Heart right ventricle (tissue), 16 donors: ENCODE data around the gene TTC16. TPM values are rescaled to one million over a fixed set of nuclear protein-coding genes. Genes with fewer than 3 reads are reported as not detected.

ENCODE experiments used
- ATAC-seq, 8 donors: fragments of 200-7000 bp; cut with Tn5 transposase; one replicate each; pipeline ENCODE4 v1.9.1; 2020; ENCODE audit warnings: mild to moderate bottlenecking in 8 of 8, moderate library complexity in 8 of 8, moderate number of reproducible peaks in 1 of 8
- DNase-seq, 2 donors: peaks; one replicate each; pipeline ENCODE4 v3.0.0-alpha.2; 2020
- H3K27ac ChIP-seq, 10 donors: fragments of 200-600 bp; sonication (generic) in 2 of 10; one replicate each; pipeline versions ENCODE4 v1.5.0 to v1.8.0; 2020 to 2022; ENCODE audit warnings: mild to moderate bottlenecking in 3 of 10
- H3K27me3 ChIP-seq, 7 donors: fragments of 200-600 bp; one replicate each; pipeline ENCODE4 v1.8.0; 2021 to 2022; ENCODE audit warnings: mild to moderate bottlenecking in 2 of 7
- H3K36me3 ChIP-seq, 9 donors: fragments of 200-600 bp; sonication (generic) in 1 of 9; one replicate each; pipeline versions ENCODE4 v1.5.0 to v1.8.0; 2020 to 2022; ENCODE audit warnings: mild to moderate bottlenecking in 2 of 9
- H3K4me1 ChIP-seq, 9 donors: fragments of 200-600 bp; sonication (generic) in 1 of 9; one replicate each; pipeline versions ENCODE4 v1.5.0 to v1.8.0; 2020 to 2022; ENCODE audit warnings: mild to moderate bottlenecking in 4 of 9
- H3K4me3 ChIP-seq, 10 donors: fragments of 200-600 bp; sonication (generic) in 2 of 10; one replicate each; pipeline versions ENCODE4 v1.5.0 to v1.8.0; 2020 to 2022; ENCODE audit warnings: mild to moderate bottlenecking in 7 of 10, moderate library complexity in 2 of 10
- H3K9me3 ChIP-seq, 11 donors: fragments of 200-600 bp in 10 of 11; sonication (generic) in 2 of 11; one replicate each; pipeline versions ENCODE4 v1.5.0 to v1.8.0; 2013 to 2022; ENCODE audit warnings: mild to moderate bottlenecking in 2 of 11, control low read depth in 1 of 11, moderate library complexity in 1 of 11
- WGBS, 2 donors: extraction: QIAGEN DNeasy Blood & Tissue Kit; methylation state at CpG; one replicate each; pipeline ENCODE4 v1.1.7; 2013; ENCODE audit warnings: inconsistent platforms in 1 of 2; 5-methylcytosine and 5-hydroxymethylcytosine counted together
- intact Hi-C, 10 donors: fragments of 100-400 bp; cut with DNase I; formaldehyde crosslinking; loops; one replicate each; pipeline versions ENCODE4 v1.11.1 to v1.14.2; 2022
- polyA plus RNA-seq, 2 donors: library from polyadenylated mRNA; stranded (reverse); fragments of 200-250 nt; gene quantifications; one replicate each; pipeline ENCODE4 v1.2.3, GENCODE V29; 2013
- total RNA-seq, 10 donors: library from RNA; stranded (reverse); fragmentation: NEBNext Ultra II Directional in 3 of 10; extraction: Animal tissue kit (Norgen Biotek cat#: 25700) in 3 of 10; gene quantifications; one replicate each; pipeline versions ENCODE4 v1.2.1 to v1.2.4, GENCODE V29; 2021 to 2023
- TF ChIP-seq, protein P1 (sequence below), 9 donors: fragments of 200-600 bp; sonication (generic) in 2 of 9; IDR thresholded peaks; one replicate each; pipeline versions ENCODE4 v1.5.0 to v1.8.0; 2021 to 2022; ENCODE audit warnings: antibody characterized with exemption in 9 of 9, mild to moderate bottlenecking in 5 of 9, moderate library complexity in 1 of 9
- donor health status: Arrhythmogenic right ventricular cardiomyopathy.
- donor health status: ischemic (EF 13 %, LVEDD 7.1; RV severe dilation, severe dysfunction).
- donor health status: healthy with polysubstance abuse.
- donor health status: DM: no; HTN: yes; CAD: no.
- donor health status: DM: no; HTN: no; CAD: no.
- donor health status: ischemic (EF 25% LVEDD 6.9; RV normal size, moderate dysfunction).
- donor health status: ischemic (EF 25% LVEDD 5.7; RV mildly dilated, moderate dysfunction).
- donor health status: healthy.
- donor health status: DM: yes; HTN: yes; CAD: no.
- donor health status: Ischemic cardiomyopathy.
- donor health status: ischemic (EF 35%, LVEDD 5.7; RV mildly dilated, moderate dysfunction).
- donor health status: nonischemic (EF 11% LVEDD 7.7; RV severe dilation, severe dysfunction).
- donor health status: DM: yes; HTN: yes; CAD: no.
- donor health status: PGD.
- donor health status: ischemic (EF 29% LVEDD 5.4; RV normal size, mild dysfunction).
- donor health status: nonischemic (EF 23%, LVEDD 6.1; RV moderate dilation, normal function).

TTC16 gene
- total and polyA plus RNA-seq, 12 donors, result 0.04 to 1.4 (median 0.32) TPM; not detected in 1

GRCh38 chr9:127773981-127774380, 58.1 kb downstream of the TTC16 start:
- no peak overlapping the region for H3K4me3 ChIP-seq
- DNase-seq (no peak), ATAC-seq (no peak)
- 92 to 93% methylated on average over 10 of the region's 10 CpGs for WGBS, 2 donors
- intact Hi-C loops, result no loop called here
- TF ChIP-seq, protein P1, sequence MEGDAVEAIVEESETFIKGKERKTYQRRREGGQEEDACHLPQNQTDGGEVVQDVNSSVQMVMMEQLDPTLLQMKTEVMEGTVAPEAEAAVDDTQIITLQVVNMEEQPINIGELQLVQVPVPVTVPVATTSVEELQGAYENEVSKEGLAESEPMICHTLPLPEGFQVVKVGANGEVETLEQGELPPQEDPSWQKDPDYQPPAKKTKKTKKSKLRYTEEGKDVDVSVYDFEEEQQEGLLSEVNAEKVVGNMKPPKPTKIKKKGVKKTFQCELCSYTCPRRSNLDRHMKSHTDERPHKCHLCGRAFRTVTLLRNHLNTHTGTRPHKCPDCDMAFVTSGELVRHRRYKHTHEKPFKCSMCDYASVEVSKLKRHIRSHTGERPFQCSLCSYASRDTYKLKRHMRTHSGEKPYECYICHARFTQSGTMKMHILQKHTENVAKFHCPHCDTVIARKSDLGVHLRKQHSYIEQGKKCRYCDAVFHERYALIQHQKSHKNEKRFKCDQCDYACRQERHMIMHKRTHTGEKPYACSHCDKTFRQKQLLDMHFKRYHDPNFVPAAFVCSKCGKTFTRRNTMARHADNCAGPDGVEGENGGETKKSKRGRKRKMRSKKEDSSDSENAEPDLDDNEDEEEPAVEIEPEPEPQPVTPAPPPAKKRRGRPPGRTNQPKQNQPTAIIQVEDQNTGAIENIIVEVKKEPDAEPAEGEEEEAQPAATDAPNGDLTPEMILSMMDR (IDR thresholded peaks at IDR 0.05), result no peak
- H3K27me3 ChIP-seq, result no peaks in the 10 kb centered on the region
- peaks cover 3 to 59% (median 23%) of the 10 kb centered on the region in 9 donors for H3K4me1 ChIP-seq
- peaks cover 0 to 18% (median 0%) of the 10 kb centered on the region in 9 donors for H3K36me3 ChIP-seq
- no peaks in the 10 kb centered on the region for H3K9me3 ChIP-seq
- H3K27ac ChIP-seq, result no peak overlapping the region

GRCh38 chr9:127776195-127776923, 60.5 kb downstream of the TTC16 start:
- H3K4me3 ChIP-seq, result peak overlapping the region in 8 of 10 donors; percentile 21 to 57 (median 44)
- intact Hi-C loops, result no loop called here
- H3K27ac ChIP-seq, result peak overlapping the region in 6 of 10 donors; percentile 10 to 98 (median 66)

DNA sequence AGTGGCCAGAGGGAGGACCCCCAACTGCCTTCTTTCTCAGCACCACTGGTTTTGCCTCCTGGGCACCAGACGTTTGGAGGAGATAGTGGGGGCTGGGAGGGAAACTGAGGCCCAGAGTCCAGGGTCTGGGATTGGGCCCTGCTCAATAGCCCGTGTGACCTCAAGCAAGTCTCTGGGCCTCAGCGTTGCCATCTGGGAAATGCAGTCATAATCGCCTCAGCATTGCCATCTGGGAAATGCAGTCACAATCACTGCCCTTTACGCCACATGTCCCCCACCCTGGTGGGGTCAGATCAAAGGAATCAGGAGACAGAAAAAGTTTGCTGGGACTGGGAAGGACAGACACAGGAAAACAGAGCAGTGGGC, 61.0 kb downstream of the TTC16 start:
- TF ChIP-seq, protein P1 (IDR thresholded peaks at IDR 0.05), result no peak
- DNase-seq, result no peak
- peak overlapping the region in 6 of 10 donors; percentile 16 to 98 (median 78) for H3K27ac ChIP-seq
- peak overlapping the region in 9 of 10 donors; percentile 16 to 57 (median 43) for H3K4me3 ChIP-seq
- H3K36me3 ChIP-seq, result peaks cover 0 to 18% (median 0%) of the 10 kb centered on the region in 9 donors
- ATAC-seq, result no peak
- intact Hi-C loops, result no loop called here
- WGBS, 2 donors, result 66 to 69% methylated on average over 5 of the region's 5 CpGs
- H3K27me3 ChIP-seq, result no peaks in the 10 kb centered on the region
- peaks cover 3 to 63% (median 22%) of the 10 kb centered on the region in 9 donors for H3K4me1 ChIP-seq
- H3K9me3 ChIP-seq, result no peaks in the 10 kb centered on the region

More at GRCh38 chr9:127776195-127776923, 60.5 kb downstream of the TTC16 start:
- Histone ChIP-seq H3K36me3 (peaks cover 0 to 18% (median 0%) of the 10 kb centered on the region in 9 donors), H3K9me3 (no peaks in the 10 kb centered on the region), H3K27me3 (no peaks in the 10 kb centered on the region), H3K4me1 (peaks cover 3 to 63% (median 26%) of the 10 kb centered on the region in 9 donors)
- peak in 3 of 8 donors; percentile 16 to 30 (median 23) for ATAC-seq
- TF ChIP-seq, protein P1 (IDR thresholded peaks at IDR 0.05), result no peak
- WGBS, 2 donors, result 63 to 68% methylated on average over 15 of the region's 15 CpGs
- no peak for DNase-seq

GRCh38 chr9:127777368-127777980, 61.6 kb downstream of the TTC16 start:
- 71 to 75% methylated on average over 18 of the region's 18 CpGs for WGBS, 2 donors
- Histone ChIP-seq H3K27me3 (no peaks in the 10 kb centered on the region), H3K4me1 (peaks cover 3 to 68% (median 22%) of the 10 kb centered on the region in 9 donors), H3K36me3 (peaks cover 0 to 18% (median 0%) of the 10 kb centered on the region in 9 donors), H3K27ac (peak overlapping the region in 7 of 10 donors; percentile 74 to 98 (median 82)), H3K4me3 (peak overlapping the region; percentile 3 to 57 (median 40)), H3K9me3 (no peaks in the 10 kb centered on the region)
- DNase-seq, result no peak
- TF ChIP-seq, protein P1 (IDR thresholded peaks at IDR 0.05), result no peak
- no peak for ATAC-seq
- intact Hi-C loops, result no loop called here
